ENCODE data around the gene FZD1. TPM values are rescaled to one million over a fixed set of nuclear protein-coding genes. Genes with fewer than 3 reads are reported as not detected.

FZD1 gene
- total RNA-seq, 1 donor from 2014 or later, result 9.2 TPM

- Mint-ChIP-seq H3K27me3 (ENCODE audit: low read depth) (no peaks in the 10 kb centered on the region), H3K36me3 (ENCODE audit: low read depth) (no peaks in the 10 kb centered on the region), H3K4me3 (no peak overlapping the region), H3K4me1 (peaks cover 5% of the 10 kb centered on the region), H3K9me3 (peaks cover under 1% of the 10 kb centered on the region), H3K27ac (ENCODE audit: unreplicated experiment) (no peak overlapping the region)
- no peak for TF ChIP-seq CTCF (conservative IDR thresholded peaks at IDR 0.05)
- DNase-seq (ENCODE audit: low read depth, low spot score), result no peak
These were observed 12.7 kb downstream of the FZD1 start for GRCh38 chr7:91276909-91277308.

- no peak for DNase-seq (ENCODE audit: low read depth, low spot score)
- Mint-ChIP-seq H3K36me3 (ENCODE audit: low read depth) (no peaks in the 10 kb centered on the region), H3K27me3 (ENCODE audit: low read depth) (no peaks in the 10 kb centered on the region), H3K27ac (ENCODE audit: unreplicated experiment) (no peak overlapping the region), H3K9me3 (peaks cover 2% of the 10 kb centered on the region), H3K4me3 (no peak overlapping the region), H3K4me1 (peaks cover 20% of the 10 kb centered on the region)
- TF ChIP-seq CTCF (conservative IDR thresholded peaks at IDR 0.05), result no peak
These were observed 16.0 kb downstream of the FZD1 start for GRCh38 chr7:91280185-91280584.

GRCh38 chr7:91280604-91281003 is 16.4 kb downstream of the FZD1 start:
- no peak overlapping the region for H3K27ac Mint-ChIP-seq (ENCODE audit: unreplicated experiment)
- peaks cover 22% of the 10 kb centered on the region for H3K4me1 Mint-ChIP-seq
- no peak for DNase-seq (ENCODE audit: low read depth, low spot score)
- no peaks in the 10 kb centered on the region for H3K27me3 Mint-ChIP-seq (ENCODE audit: low read depth)
- TF ChIP-seq CTCF (conservative IDR thresholded peaks at IDR 0.05), result no peak
- H3K9me3 Mint-ChIP-seq, result peaks cover 2% of the 10 kb centered on the region
- no peak overlapping the region for H3K4me3 Mint-ChIP-seq
- H3K36me3 Mint-ChIP-seq (ENCODE audit: low read depth), result no peaks in the 10 kb centered on the region

GRCh38 chr7:91285696-91286355 is 21.6 kb downstream of the FZD1 start:
- no peak for TF ChIP-seq CTCF (conservative IDR thresholded peaks at IDR 0.05)

GRCh38 chr7:91286432-91286831 is 22.2 kb downstream of the FZD1 start:
- Mint-ChIP-seq H3K36me3 (ENCODE audit: low read depth) (no peaks in the 10 kb centered on the region), H3K4me1 (peaks cover 39% of the 10 kb centered on the region), H3K27ac (ENCODE audit: unreplicated experiment) (peak overlapping the region; percentile 87), H3K4me3 (no peak overlapping the region), H3K9me3 (peaks cover 2% of the 10 kb centered on the region), H3K27me3 (ENCODE audit: low read depth) (no peaks in the 10 kb centered on the region)
- no peak for TF ChIP-seq CTCF (conservative IDR thresholded peaks at IDR 0.05)
- DNase-seq (ENCODE audit: low read depth, low spot score), result no peak

More at GRCh38 chr7:91285696-91286355, 21.6 kb downstream of the FZD1 start:
- H3K4me3 Mint-ChIP-seq, result no peak overlapping the region
- no peak overlapping the region for H3K27ac Mint-ChIP-seq (ENCODE audit: unreplicated experiment)
- no peaks in the 10 kb centered on the region for H3K27me3 Mint-ChIP-seq (ENCODE audit: low read depth)
- no peak for DNase-seq (ENCODE audit: low read depth, low spot score)
- peaks cover 39% of the 10 kb centered on the region for H3K4me1 Mint-ChIP-seq
- H3K9me3 Mint-ChIP-seq, result peaks cover 2% of the 10 kb centered on the region
- H3K36me3 Mint-ChIP-seq (ENCODE audit: low read depth), result no peaks in the 10 kb centered on the region
